Activated CD8-positive, alpha-beta T cell treated with anti-CD3 and anti-CD28 coated beads for 36 hours (primary cell): ENCODE data around the gene MICALL2. TPM values are rescaled to one million over a fixed set of nuclear protein-coding genes. Genes with fewer than 3 reads are reported as not detected.

Experiments
- ATAC-seq: fragments of 200-7000 bp; cut with Tn5 transposase; one replicate; pipeline ENCODE4 v1.10.0; 2021; ENCODE audit warnings: mild to moderate bottlenecking, moderate library complexity
- CTCF ChIA-PET: fragments of 350-600 bp; sonication (Branson Sonifier 250); formaldehyde crosslinking; loops from one replicate; lab custom pipeline; 2021; ENCODE audit warnings: antibody characterized with exemption; lab: Charles Lee
- POLR2A ChIA-PET: fragments of 350-600 bp; sonication (Branson Sonifier 250); formaldehyde crosslinking; loops from one replicate; lab custom pipeline; 2021; ENCODE audit warnings: antibody characterized with exemption; lab: Charles Lee
- DNase-seq: peaks from one replicate; pipeline ENCODE4 v3.0.0-alpha.2; 2020
- H3K27ac Mint-ChIP-seq: one replicate; pipeline ENCODE4 v1.8.0; 2021; ENCODE audit warnings: mild to moderate bottlenecking, mixed read lengths
- H3K27me3 Mint-ChIP-seq: one replicate; pipeline ENCODE4 v1.8.0; 2021; ENCODE audit warnings: mixed read lengths
- H3K36me3 Mint-ChIP-seq: one replicate; pipeline ENCODE4 v1.8.0; 2021; ENCODE audit warnings: low read depth, mixed read lengths
- H3K4me1 Mint-ChIP-seq: one replicate; pipeline ENCODE4 v1.8.0; 2021; ENCODE audit warnings: low read depth, mixed read lengths
- H3K4me3 Mint-ChIP-seq: one replicate; pipeline ENCODE4 v1.8.0; 2021; ENCODE audit warnings: mild to moderate bottlenecking, moderate library complexity, mixed read lengths
- H3K9me3 Mint-ChIP-seq: one replicate; pipeline ENCODE4 v1.8.0; 2021; ENCODE audit warnings: mixed read lengths
- CTCF ChIP-seq: fragments of 200-600 bp; IDR thresholded peaks from one replicate; pipeline ENCODE4 v1.8.0; 2022; ENCODE audit warnings: antibody characterized with exemption, mild to moderate bottlenecking
- intact Hi-C: fragments of 100-400 bp; cut with micrococcal nuclease; formaldehyde crosslinking; loops from one replicate; pipeline ENCODE4 v1.10.0; 2022
- total RNA-seq, 2 experiments: library from RNA; stranded (reverse); gene quantifications; one replicate each; pipeline ENCODE4 v1.2.3, GENCODE V29; 2021

Gene MICALL2
- total RNA-seq, 2 experiments from 2014 or later = 3.0 to 4.2 TPM

GRCh38 chr7:1431226-1431625 lies 28.0 kb downstream of the MICALL2 start:
- Mint-ChIP-seq H3K9me3 (no peaks in the 10 kb centered on the region), H3K27me3 (peaks cover 2% of the 10 kb centered on the region), H3K4me3 (no peak overlapping the region), H3K27ac (no peak overlapping the region), H3K36me3 (no peaks in the 10 kb centered on the region), H3K4me1 (peaks cover 3% of the 10 kb centered on the region)
- intact Hi-C loops = no loop called here
- no peak for DNase-seq
- TF ChIP-seq CTCF = no peak
- ChIA-PET POLR2A (no interaction called here), CTCF (interaction anchor here (1.1 to 2.6 kb wide), 3 partner anchors 8 to 237 kb away, joined by 3 to 7 read pairs (median 3); no protein-coding TSS in a partner anchor)
- no peak for ATAC-seq

GRCh38 chr7:1430056-1430845 lies 29.0 kb downstream of the MICALL2 start:
- CTCF ChIA-PET = interaction anchor here (1.1 to 1.8 kb wide), 2 partner anchors 207 to 236 kb away, joined by 3 read pairs; no protein-coding TSS in a partner anchor
- intact Hi-C loops = no loop called here
- no peak for DNase-seq
- POLR2A ChIA-PET = interaction anchor here (1.2 kb wide), 1 partner anchor 12 kb away, joined by 4 read pairs; no protein-coding TSS in a partner anchor
- Mint-ChIP-seq H3K36me3 (no peaks in the 10 kb centered on the region), H3K4me3 (no peak overlapping the region), H3K4me1 (peaks cover 3% of the 10 kb centered on the region), H3K27me3 (peaks cover 2% of the 10 kb centered on the region), H3K27ac (no peak overlapping the region), H3K9me3 (no peaks in the 10 kb centered on the region)
- no peak for ATAC-seq
- no peak for TF ChIP-seq CTCF

- Mint-ChIP-seq H3K9me3 (no peaks in the 10 kb centered on the region), H3K36me3 (no peaks in the 10 kb centered on the region), H3K27me3 (peaks cover 4% of the 10 kb centered on the region), H3K4me1 (peaks cover 3% of the 10 kb centered on the region), H3K27ac (no peak overlapping the region), H3K4me3 (no peak overlapping the region)
- ATAC-seq (no peak), DNase-seq (no peak)
- no peak for TF ChIP-seq CTCF
- ChIA-PET POLR2A (interaction anchor here (1.2 kb wide), 1 partner anchor 11 kb away, joined by 4 read pairs; no protein-coding TSS in a partner anchor), CTCF (interaction anchor here (0.7 kb wide), 1 partner anchor 10 kb away, joined by 3 read pairs; no protein-coding TSS in a partner anchor)
- intact Hi-C loops = no loop called here
These were observed 30.2 kb downstream of the MICALL2 start for GRCh38 chr7:1428941-1429501.

DNA sequence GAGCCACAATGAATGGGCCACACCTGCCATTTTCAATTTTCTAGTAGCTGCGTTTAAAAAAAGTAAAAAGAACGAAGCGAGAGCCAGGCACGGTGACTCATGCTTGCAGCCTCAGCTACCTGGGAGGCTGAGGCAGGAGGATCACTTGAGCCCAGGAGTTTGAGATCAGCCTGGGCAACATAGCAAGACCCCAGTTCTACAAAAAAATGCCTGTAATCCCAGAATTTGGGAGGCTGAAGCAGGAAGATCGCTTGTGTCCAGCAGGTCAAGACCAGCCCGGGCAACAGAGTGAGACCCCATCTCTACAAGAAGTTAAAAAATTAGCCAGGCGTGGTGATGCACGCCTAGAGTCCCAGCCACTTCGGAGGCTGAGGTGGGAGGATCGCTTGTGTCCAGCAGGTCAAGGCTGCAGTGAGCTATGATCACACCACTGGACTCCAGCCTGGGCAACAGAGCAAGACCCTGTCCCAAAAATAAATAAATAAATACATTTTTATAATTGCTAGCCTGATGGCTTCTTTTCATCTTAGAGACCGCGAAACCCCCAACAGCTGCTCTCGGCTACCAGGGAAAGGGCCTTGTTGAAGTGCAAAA lies 32.1 kb downstream of the MICALL2 start:
- Mint-ChIP-seq H3K27me3 (peaks cover 8% of the 10 kb centered on the region), H3K4me3 (no peak overlapping the region), H3K9me3 (no peaks in the 10 kb centered on the region), H3K4me1 (no peaks in the 10 kb centered on the region), H3K27ac (no peak overlapping the region), H3K36me3 (no peaks in the 10 kb centered on the region)
- ATAC-seq (no peak), DNase-seq (no peak)
- no peak for TF ChIP-seq CTCF
- ChIA-PET POLR2A (no interaction called here), CTCF (interaction anchor here (0.9 kb wide), 1 partner anchor 14 kb away, joined by 3 read pairs; no protein-coding TSS in a partner anchor)
- intact Hi-C loops = no loop called here
